Kidney glomerular epithelial cell (primary cell): ENCODE results near the gene MED28.
"Not testable (repeated sequence)": the region's sequence is repeated elsewhere in the genome, so short reads cannot be mapped to it uniquely, and the experiment has no call there.

Experiments used
- DNase-seq: peaks from one replicate; lab custom pipeline; 2025; lab: John Stamatoyannopoulos, UW

The MED28 gene

GRCh38 chr4:17618926-17619325 is 4.5 kb downstream of the MED28 start:
- no peak for DNase-seq

GRCh38 chr4:17619416-17620105 is 5.1 kb downstream of the MED28 start:
- no peak for DNase-seq

DNA sequence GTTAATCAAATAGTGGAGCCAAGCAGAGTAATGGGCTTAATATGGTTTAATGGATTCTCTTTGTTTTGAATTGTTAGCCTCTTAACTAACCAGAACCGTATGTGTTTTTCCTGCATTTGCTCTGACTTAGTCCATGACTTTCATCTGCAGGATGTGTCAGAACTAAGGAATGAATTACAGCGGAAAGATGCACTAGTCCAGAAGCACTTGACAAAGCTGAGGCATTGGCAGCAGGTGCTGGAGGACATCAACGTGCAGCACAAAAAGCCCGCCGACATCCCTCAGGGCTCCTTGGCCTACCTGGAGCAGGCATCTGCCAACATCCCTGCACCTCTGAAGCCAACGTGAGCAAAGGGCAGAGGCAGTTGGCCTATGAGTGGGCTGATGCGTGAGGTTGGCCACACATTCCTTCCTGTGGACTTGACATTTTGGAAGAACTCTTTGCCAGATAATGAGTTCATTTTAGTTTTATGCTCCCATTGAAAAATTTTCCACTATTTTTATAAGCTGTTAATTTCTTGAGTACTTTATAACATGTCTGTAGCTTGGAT is 9.1 kb downstream of the MED28 start:
- DNase-seq: no peak

GRCh38 chr4:17624821-17625220 is 10.4 kb downstream of the MED28 start:
- no peak for DNase-seq

DNA sequence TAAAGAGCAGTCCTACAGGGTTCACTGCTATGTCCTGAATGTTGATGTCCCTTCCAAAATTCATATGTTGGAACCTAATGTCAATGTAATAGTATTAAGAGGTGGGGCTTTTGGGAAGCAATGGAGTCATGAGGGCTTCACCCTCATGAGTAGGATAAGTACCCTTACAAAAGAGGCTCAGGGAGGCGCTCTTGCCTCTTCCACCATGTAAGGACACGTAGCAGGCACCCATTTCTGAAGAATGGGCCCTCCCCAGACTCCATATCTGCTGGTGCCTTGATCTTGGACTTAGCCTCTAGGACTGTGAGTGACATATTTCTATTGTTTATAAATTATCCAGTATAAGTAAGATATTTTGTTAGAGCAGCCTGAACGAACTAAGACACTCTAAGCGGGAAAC is 15.8 kb downstream of the MED28 start:
- DNase-seq: no peak

DNA sequence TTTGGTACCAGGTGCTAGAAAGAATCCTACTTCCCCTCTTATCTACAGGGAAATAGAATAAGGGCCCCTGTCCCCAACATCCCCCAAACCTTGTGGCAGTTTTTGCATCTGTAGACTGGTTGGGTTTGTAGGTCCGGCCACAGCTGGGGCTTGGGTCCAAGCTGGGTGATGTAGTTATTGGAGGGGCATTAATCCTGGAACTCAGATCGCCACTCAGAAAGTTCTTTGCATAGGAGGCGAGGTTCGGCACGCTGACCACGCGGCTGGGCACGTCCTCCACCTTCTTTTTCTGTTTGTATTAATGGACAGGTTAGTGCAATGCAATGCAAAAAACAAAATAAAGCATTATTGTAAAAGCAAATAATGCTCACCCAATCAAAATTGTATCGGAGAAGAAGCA is 19.2 kb downstream of the MED28 start:
- no peak for DNase-seq

DNA sequence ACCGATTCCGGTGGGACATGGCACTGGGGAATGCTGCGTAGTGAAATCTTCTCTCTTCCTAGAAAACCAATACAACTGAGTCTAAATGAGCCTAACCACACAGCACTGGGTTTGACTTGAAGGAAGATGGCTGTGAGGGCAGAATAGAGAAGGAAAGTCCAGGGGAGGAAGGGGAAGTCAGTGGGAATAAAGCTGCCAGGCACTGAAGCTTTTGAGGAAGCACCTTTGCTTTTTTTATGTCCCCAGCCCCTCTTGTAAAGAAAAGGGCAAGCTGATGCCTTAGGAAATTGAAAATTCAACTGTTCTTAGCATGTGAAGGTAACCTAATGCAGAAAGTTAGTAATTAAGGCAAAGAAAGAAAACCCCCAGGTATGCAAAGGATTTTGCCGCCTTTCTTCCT is 20.6 kb downstream of the MED28 start:
- no peak for DNase-seq

GRCh38 chr4:17636341-17636695 is 21.9 kb downstream of the MED28 start:
- no peak for DNase-seq

DNA sequence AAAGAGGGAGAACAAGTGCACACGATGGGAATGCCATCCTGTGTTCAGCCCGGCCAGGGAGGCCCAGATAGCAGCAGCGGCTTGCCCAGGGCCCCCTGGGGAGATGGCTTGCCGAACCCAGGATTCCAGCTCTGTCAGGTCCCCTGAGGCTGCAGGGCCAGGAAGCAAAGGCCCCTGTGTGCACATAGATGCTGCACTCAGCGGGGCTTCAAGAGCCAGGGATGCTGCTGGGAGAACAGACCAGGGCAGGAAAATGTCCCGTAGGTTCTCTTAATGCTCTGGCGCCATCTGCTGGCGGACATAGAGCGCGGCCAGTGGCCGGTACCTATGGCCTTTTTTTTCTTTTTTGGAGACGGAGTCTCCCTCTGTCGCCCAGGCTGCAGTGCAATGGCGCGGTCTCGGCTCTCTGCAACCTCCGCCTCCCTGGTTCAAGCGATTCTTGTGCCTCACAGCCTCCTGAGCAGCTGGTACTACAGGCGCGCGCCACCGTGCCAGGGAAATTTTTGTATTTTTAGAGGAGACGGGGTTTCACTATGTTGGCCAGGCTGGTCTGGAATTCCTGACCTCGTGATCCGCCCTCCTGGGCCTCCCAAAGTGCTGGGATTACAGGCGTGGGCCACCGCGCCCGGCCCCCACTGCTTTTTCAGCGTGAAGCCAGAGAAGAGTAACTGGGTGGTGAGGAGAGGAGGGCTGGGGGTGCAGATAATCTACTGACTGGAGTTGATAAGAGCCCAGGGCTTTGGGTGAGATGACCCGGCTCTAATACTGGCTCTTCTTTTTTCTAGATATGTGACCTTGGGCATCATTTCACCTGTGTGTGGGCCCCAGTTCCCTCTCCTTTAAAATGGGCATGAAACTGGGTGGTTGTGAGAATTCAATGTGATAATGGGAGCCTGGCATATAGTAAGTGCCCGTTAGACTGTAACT is 22.5 kb downstream of the MED28 start:
- peak; percentile 42 for DNase-seq

- no peak for DNase-seq
Measured at GRCh38 chr4:17639136-17639535, 24.7 kb downstream of the MED28 start.

DNA sequence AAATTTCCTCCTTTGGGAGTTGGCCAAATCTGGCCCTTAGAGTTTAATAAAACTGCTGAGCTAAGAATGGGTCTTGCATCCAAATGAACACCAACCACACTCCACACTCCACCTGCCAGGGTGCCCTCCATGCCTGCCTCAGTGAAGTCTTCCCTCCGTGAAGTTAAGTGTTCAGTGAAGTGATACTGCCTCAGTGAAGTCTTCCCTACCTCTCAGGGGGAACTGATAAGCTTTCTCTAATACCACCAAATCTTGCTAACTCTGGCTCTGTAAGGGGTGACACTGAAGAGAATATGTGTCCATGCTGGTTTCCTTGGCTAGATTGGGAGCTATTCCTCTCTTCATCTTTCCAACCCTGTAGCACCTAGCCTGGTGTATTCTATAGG is 27.9 kb downstream of the MED28 start:
- DNase-seq: no peak

DNA sequence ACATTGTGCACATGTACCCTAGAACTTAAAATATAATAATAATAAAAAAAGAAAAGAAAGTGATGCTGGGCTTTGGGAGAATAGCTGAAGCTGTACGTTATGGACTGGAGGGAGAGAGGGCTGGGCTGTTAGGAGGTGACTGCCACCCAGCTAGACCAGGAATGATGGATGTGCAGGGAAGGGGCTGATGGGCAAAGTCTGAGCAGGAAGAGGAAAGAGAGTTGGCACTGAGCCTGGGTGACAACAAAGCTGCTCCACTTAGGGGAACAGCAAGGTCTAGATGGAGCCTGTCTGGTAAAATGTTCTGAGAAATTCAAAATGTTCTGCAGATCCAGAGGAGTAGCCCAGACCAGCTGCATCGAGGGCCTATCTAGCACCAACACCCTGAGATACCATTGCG is 32.3 kb downstream of the MED28 start:
- DNase-seq: no peak

DNA sequence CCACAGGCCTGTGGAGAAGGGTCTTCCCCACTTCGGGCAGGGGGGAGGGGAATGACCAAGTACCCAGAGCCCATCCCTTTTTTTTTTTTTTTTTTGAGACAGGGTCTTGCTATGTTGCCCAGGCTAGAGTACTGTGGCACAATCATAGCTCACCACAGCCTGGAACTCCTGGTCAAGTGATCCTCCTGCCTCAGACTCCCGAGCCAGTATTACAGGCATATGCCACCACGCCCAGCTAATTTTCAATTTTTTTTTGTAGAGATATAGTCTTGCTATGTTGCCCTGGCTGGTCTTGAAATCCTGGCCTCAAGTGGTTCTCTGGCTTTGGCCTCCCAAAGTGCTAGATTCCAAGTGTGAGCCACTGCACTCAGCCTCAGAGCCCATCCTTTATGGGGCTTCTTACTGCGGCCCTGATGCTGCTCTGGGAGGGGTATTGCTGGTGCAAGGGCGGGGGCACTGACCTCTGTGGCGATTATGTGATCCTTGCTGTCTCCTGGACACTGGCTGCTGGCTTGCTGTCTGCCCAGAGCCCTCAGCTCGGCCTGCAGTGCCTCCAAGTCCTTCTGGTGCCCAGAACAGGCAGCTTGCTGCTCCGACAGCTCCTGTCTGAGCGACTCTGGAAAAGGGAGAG is 32.9 kb downstream of the MED28 start:
- DNase-seq: no peak

- DNase-seq: no peak
Measured at GRCh38 chr4:17647927-17648326, 33.5 kb downstream of the MED28 start.

DNA sequence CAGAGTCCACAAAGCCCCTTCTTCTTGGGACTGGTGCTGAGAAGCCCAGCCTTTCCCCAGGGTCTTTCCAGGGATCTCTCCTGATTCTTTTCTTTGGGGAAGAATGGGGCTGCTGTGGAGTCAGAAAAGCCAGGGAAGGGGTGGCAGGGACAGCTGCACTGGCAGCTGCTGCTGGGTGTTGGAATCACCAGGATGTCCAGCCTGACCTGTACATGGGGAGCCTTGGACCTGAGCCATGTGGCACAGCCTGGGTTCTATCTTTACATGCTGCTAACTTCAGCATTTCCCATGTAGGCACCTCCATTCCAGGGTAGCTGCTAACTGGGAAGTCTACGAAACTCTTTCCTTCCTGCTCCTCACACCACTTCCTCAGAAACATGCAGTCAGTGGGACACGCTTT is 36.0 kb downstream of the MED28 start:
- DNase-seq: no peak

DNA sequence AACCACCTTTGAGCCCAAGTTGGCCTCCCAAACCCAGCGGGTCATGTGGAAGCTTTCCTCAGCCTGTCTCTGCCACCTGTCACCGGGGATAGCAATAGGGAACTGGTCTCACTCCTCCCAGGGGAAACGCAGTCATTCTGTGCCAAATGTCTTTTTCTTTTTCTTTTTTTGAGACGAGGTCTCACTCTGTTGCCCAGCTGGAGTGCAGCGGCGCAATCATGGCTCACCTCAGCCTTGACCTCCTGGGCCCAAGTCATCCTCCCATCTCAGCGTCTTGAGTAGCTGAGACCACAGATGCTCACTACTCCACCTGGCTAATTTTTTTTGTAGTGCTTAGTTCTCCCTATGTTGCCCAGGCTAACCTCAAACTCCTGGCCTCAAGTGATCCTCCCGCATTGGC is 40.3 kb downstream of the MED28 start:
- no peak for DNase-seq

DNA sequence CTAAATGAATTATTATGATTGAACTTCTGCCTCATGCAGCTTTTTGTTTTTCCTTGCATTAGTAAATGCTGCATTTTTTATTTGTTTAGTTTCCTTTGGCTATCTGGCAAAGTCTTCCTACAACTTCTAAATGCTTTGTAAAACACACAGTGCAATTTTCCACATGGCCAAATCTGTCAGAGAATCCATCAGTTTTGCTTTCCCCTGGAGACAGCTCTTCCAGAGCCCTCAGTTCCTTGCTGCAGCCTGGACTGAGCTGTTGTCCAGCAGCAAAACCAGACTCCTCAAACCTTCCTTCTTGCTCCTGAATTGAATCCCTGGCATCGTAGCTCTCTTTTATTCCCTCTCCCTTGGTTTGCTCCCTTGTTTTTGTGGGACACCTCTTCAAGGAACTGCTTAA is 42.6 kb downstream of the MED28 start:
- DNase-seq: no peak

- DNase-seq: no peak
Measured at GRCh38 chr4:17657849-17658248, 43.4 kb downstream of the MED28 start.

GRCh38 chr4:17659196-17659595 is 44.8 kb downstream of the MED28 start:
- not testable (repeated sequence) for DNase-seq

GRCh38 chr4:17662694-17663093 is 48.3 kb downstream of the MED28 start:
- no peak for DNase-seq

DNA sequence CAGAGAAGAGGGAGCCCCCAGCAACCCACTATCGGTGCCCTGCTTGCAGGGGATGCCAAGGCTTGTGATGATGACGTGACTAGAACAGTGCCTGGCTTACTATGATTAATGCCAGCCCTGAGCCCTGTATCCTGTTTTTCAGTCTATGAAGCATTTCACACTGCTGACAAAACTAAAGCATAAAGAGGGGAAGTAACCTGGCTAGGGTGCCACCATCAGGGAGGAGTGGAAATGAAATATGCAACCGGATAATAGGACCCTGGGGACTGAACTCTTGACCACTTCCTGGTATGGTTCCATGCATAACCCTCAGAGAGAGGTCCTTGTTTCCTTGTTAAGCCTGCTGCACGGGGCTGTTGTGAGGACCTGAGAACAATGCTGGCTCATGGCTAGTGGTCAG is 50.3 kb downstream of the MED28 start:
- DNase-seq: no peak

GRCh38 chr4:17665346-17665745 is 50.9 kb downstream of the MED28 start:
- DNase-seq: no peak

- no peak for DNase-seq
Measured at GRCh38 chr4:17665852-17666251, 51.4 kb downstream of the MED28 start.
